AG09309 (cell line): ENCODE data around the gene LRRIQ1.

Source experiments
- DNase-seq: peaks from one replicate; pipeline ENCODE4 v3.0.0-alpha.2; 2010; ENCODE audit warnings: low read depth
- H3K4me3 ChIP-seq: 2 replicates; pipeline ENCODE4 v1.5.1; 2011; ENCODE audit warnings: mild to moderate bottlenecking, low read depth, low read length, moderate library complexity; ENCODE audit not compliant: control insufficient read depth
- TF ChIP-seq, protein P1 (sequence below): IDR thresholded peaks from 2 replicates; pipeline ENCODE4 v1.5.1; 2011; ENCODE audit warnings: mild to moderate bottlenecking, low read depth, low read length, inconsistent platforms; ENCODE audit not compliant: insufficient read depth, control insufficient read depth; ENCODE audit errors: missing control alignments

LRRIQ1 gene

DNA sequence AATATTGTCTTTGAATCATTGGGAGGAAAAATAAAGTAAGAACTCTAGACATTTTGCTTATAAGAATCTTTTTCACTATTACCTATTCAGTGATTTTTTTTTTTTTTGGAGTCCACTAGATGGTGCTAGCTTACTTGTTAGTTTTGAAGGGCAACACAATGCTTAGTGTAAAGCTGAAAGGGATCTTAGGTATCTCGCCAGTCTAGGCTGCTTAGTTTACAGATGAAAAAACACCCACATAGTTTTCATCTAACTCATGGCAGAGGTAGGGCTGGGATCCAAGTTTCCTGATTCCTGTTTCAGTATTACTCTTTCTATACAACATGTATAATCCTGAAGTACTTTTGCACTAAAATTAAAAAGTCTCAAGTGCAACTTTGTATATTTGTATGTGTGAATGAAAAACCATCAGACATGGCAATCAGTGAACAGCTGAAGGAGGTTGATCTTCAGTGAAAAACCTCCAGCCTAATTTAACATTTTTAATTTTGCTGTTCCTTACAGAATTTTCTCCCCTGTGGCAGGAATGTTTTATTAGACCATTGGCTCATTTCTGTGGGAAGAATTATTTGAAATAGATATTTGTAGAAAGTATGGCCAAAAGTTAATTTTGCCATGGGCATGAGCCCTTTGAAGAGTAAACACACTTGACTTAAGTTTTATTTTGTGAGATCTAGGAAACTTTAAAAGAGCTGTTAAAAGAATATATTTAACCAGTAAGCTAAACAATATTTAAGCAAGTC is 40.7 kb downstream of the LRRIQ1 start:
- TF ChIP-seq, protein P1, sequence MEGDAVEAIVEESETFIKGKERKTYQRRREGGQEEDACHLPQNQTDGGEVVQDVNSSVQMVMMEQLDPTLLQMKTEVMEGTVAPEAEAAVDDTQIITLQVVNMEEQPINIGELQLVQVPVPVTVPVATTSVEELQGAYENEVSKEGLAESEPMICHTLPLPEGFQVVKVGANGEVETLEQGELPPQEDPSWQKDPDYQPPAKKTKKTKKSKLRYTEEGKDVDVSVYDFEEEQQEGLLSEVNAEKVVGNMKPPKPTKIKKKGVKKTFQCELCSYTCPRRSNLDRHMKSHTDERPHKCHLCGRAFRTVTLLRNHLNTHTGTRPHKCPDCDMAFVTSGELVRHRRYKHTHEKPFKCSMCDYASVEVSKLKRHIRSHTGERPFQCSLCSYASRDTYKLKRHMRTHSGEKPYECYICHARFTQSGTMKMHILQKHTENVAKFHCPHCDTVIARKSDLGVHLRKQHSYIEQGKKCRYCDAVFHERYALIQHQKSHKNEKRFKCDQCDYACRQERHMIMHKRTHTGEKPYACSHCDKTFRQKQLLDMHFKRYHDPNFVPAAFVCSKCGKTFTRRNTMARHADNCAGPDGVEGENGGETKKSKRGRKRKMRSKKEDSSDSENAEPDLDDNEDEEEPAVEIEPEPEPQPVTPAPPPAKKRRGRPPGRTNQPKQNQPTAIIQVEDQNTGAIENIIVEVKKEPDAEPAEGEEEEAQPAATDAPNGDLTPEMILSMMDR, result peak; percentile 54
- DNase-seq, result peak; percentile 69

DNA sequence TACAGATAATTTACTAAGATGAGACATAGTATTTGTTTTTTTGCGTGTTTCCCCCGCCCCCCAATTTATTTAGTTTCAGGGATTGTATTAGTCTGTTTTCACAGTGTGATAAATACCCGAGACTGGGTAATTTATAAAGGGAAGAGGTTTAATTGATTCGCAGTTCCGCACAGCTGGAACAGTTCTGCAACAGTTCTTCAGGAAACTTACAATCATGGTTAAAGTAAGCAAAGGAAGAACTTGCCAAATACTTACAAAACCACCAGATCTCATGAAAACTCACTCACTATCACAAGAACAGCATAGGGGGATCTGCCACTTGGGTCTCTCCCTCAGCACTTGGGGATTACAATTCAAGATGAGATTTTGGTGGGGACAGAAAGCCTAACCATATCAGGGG is 48.9 kb downstream of the LRRIQ1 start:
- no peak for DNase-seq
- TF ChIP-seq, protein P1, result no peak
- no peak overlapping the region for H3K4me3 ChIP-seq

More for the DNA sequence above, 40.7 kb downstream of the LRRIQ1 start:
- H3K4me3 ChIP-seq, result no peak overlapping the region

DNA sequence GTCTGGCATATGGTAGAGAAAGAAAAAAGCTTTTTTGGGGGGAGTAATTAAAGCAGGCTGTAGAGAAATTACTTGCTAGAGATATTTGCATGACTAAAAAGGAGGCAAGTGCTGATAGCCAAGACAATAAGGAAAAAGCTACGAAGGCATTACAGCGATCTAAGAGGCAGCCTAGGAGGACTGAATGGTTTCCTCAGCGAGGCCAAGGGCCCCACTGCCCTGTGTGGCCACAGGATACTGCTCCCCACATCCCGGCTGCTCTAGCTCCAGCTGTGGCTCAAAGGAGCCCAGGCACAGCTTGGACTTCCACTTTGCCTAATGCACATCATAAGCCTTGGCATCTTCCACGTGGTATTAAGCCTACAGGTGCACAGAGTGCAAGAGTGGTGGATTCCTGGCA is 53.6 kb downstream of the LRRIQ1 start:
- TF ChIP-seq, protein P1, result no peak
- no peak for DNase-seq
- no peak overlapping the region for H3K4me3 ChIP-seq

DNA sequence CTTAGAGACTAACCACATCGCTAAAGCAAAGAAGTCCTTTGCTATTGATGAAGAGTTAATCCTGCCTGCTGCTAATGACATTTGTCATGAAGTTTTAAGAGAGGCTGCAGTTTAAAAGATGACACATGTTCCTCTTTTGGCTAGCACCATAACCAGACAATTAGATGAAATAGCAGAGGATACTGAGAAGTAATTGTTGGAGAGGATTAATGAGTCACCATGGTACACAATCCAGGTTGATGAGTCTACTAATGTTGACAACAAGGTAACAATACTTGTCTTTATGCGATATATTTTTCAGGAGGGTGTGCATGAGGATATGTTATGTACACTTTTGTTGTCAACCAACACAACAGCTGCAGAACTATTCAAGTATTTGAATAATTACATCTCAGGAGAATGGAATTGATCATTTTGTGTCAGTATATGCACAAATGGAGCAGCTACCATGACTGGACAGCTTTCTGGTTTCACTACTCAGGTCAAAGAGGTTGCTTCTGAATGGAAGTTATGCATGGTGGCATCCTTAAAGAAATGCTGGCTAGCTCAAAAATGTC is 56.7 kb downstream of the LRRIQ1 start:
- TF ChIP-seq, protein P1, result no peak
- no peak overlapping the region for H3K4me3 ChIP-seq
- DNase-seq, result no peak

DNA sequence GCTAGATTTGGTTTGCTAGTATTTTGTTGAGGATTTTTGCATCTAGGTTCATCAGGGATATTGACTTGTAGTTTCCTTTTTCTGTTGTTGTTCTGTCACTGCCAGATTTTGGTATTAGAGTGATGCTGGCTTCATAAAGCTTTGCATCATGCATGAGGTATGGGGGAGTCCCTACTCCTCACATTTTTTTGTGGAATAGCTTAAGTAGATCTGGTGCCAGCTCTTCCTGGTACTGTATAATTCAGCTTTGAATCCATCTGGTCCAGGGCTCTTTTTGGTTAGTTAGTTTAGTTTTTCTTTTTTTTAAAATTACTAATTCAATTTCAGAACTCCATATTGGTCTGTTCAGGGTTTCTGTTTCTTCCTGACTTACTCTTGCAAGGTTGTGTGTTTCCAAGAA is 59.4 kb downstream of the LRRIQ1 start:
- no peak for DNase-seq
- H3K4me3 ChIP-seq, result no peak overlapping the region
- TF ChIP-seq, protein P1, result no peak

DNA sequence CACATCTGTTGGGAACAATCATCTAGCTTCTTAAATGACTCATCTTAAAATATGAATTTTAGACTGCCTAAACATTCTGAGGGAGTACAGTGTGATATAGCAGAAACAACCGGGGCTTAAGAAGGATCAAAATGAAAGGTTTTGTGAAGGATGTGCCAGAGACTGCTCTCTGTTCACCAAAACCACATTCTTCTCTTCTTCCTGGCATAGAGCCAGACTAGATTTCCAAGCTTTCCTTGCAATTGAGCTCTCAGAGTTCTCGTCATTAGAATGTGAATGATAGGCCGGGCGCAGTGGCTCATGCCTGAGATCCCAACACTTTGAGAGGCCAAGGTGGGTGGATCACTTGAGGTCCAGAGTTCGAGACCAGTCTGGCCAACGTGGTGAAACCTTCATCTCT is 94.5 kb downstream of the LRRIQ1 start:
- no peak for DNase-seq
- TF ChIP-seq, protein P1, result no peak
- no peak overlapping the region for H3K4me3 ChIP-seq
